KMS-11 (cell line): ENCODE data around the gene UGT2B10.
"Not testable (repeated sequence)": the region's sequence is repeated elsewhere in the genome, so short reads cannot be mapped to it uniquely, and the experiment has no call there.

ENCODE experiments used
- H2AFZ ChIP-seq: fragments of 200-600 bp; sonication (generic); 2 replicates; pipeline ENCODE4 v1.6.1; 2016; ENCODE audit warnings: antibody characterized with exemption, mixed run types, low read depth
- H3K27ac ChIP-seq: fragments of 200-600 bp; sonication (generic); 2 replicates; pipeline ENCODE4 v1.6.1; 2016; ENCODE audit warnings: mild to moderate bottlenecking, mixed run types
- H3K27me3 ChIP-seq: fragments of 200-600 bp; sonication (generic); 2 replicates; pipeline ENCODE4 v1.6.1; 2017; ENCODE audit warnings: mild to moderate bottlenecking, low read depth, mixed run types, moderate library complexity; ENCODE audit not compliant: insufficient read depth
- H3K36me3 ChIP-seq: fragments of 200-600 bp; sonication (generic); 2 replicates; pipeline ENCODE4 v1.6.1; 2017; ENCODE audit warnings: mild to moderate bottlenecking, mixed run types; ENCODE audit not compliant: insufficient read depth
- H3K4me1 ChIP-seq: fragments of 200-600 bp; sonication (generic); 2 replicates; pipeline ENCODE4 v1.6.1; 2016; ENCODE audit warnings: mild to moderate bottlenecking, low read depth, mixed run types; ENCODE audit not compliant: poor library complexity, severe bottlenecking
- H3K4me2 ChIP-seq: fragments of 200-600 bp; sonication (generic); 2 replicates; pipeline ENCODE4 v1.7.0; 2016; ENCODE audit warnings: mild to moderate bottlenecking, mixed run types
- H3K4me3 ChIP-seq: fragments of 200-600 bp; sonication (generic); IDR thresholded peaks from 2 replicates; pipeline ENCODE4 v1.6.1; 2017; ENCODE audit warnings: low read depth, low read length, mixed read lengths; ENCODE audit not compliant: insufficient read depth
- H3K79me2 ChIP-seq: fragments of 200-600 bp; sonication (generic); 2 replicates; pipeline ENCODE4 v1.6.1; 2016; ENCODE audit warnings: low read depth, mixed run types; ENCODE audit not compliant: insufficient read depth
- H3K9ac ChIP-seq: fragments of 200-600 bp; sonication (generic); 2 replicates; pipeline ENCODE4 v1.6.1; 2016; ENCODE audit warnings: mild to moderate bottlenecking, mixed run types
- H4K20me1 ChIP-seq: fragments of 200-600 bp; sonication (generic); 2 replicates; pipeline ENCODE4 v1.6.1; 2016; ENCODE audit warnings: mild to moderate bottlenecking, mixed run types; ENCODE audit not compliant: insufficient read depth
- CTCF ChIP-seq: fragments of 200-600 bp; sonication (generic); conservative IDR thresholded peaks from 2 replicates; pipeline ENCODE4 v1.6.1; 2017; ENCODE audit warnings: low read depth, mild to moderate bottlenecking, antibody characterized with exemption, low read length, moderate library complexity, mixed read lengths

UGT2B10 gene

GRCh38 chr4:68797618-68798017 lies 18.2 kb upstream of the UGT2B10 start:
- Histone ChIP-seq H3K27ac (no peak overlapping the region), H3K36me3 (no peaks in the 10 kb centered on the region; the same call in 1 of the 2 replicates), H2AFZ (no peak overlapping the region), H3K27me3 (no peaks in the 10 kb centered on the region), H4K20me1 (no peaks in the 10 kb centered on the region), H3K4me2 (no peak overlapping the region), H3K79me2 (no peaks in the 10 kb centered on the region), H3K4me3 (no peak overlapping the region), H3K9ac (no peak overlapping the region), H3K4me1 (no peaks in the 10 kb centered on the region)
- no peak for TF ChIP-seq CTCF

GRCh38 chr4:68803013-68803412 lies 12.8 kb upstream of the UGT2B10 start:
- Histone ChIP-seq H3K4me1 (no peaks in the 10 kb centered on the region), H3K36me3 (no peaks in the 10 kb centered on the region), H3K4me2 (no peak overlapping the region), H3K27me3 (no peaks in the 10 kb centered on the region), H3K4me3 (no peak overlapping the region), H2AFZ (no peak overlapping the region), H4K20me1 (no peaks in the 10 kb centered on the region), H3K27ac (no peak overlapping the region), H3K79me2 (no peaks in the 10 kb centered on the region), H3K9ac (no peak overlapping the region)
- TF ChIP-seq CTCF = no peak

- Histone ChIP-seq H3K9ac (no peak overlapping the region), H3K4me3 (no peak overlapping the region), H3K27me3 (no peaks in the 10 kb centered on the region), H3K27ac (no peak overlapping the region), H2AFZ (no peak overlapping the region), H4K20me1 (no peaks in the 10 kb centered on the region), H3K4me1 (no peaks in the 10 kb centered on the region), H3K4me2 (no peak overlapping the region), H3K79me2 (no peaks in the 10 kb centered on the region), H3K36me3 (no peaks in the 10 kb centered on the region)
- TF ChIP-seq CTCF = no peak
Measured at GRCh38 chr4:68808060-68808459, 7.7 kb upstream of the UGT2B10 start.

- no peaks in the 10 kb centered on the region for H3K27me3 ChIP-seq
- no peak overlapping the region for H3K27ac ChIP-seq
- TF ChIP-seq CTCF = no peak
- no peak overlapping the region for H3K4me2 ChIP-seq
- no peaks in the 10 kb centered on the region for H3K79me2 ChIP-seq
- no peak overlapping the region for H2AFZ ChIP-seq
- no peaks in the 10 kb centered on the region for H3K36me3 ChIP-seq
- H3K9ac ChIP-seq = no peak overlapping the region
- no peaks in the 10 kb centered on the region for H3K4me1 ChIP-seq
- H3K4me3 ChIP-seq = no peak overlapping the region
- H4K20me1 ChIP-seq = no peaks in the 10 kb centered on the region
Measured at GRCh38 chr4:68810919-68811318, 4.9 kb upstream of the UGT2B10 start.

- H3K27ac ChIP-seq, H3K79me2 ChIP-seq, H3K27me3 ChIP-seq, H3K4me3 ChIP-seq, H3K4me1 ChIP-seq, H4K20me1 ChIP-seq, H2AFZ ChIP-seq, H3K36me3 ChIP-seq, H3K9ac ChIP-seq, H3K4me2 ChIP-seq: not testable (repeated sequence)
Measured at GRCh38 chr4:68816410-68817265, 844 bp downstream of the UGT2B10 start.
